ENCODE measurements around the gene BRIP1. TPM values are rescaled to one million over a fixed set of nuclear protein-coding genes. Genes with fewer than 3 reads are reported as not detected.

The BRIP1 gene
- total and polyA plus RNA-seq, 10 of the 15 experiments (the other 5 are each of a cell fraction or from before 2014, with no cell fraction given), result 4.0 to 24.2 (median 12.8) TPM

DNA sequence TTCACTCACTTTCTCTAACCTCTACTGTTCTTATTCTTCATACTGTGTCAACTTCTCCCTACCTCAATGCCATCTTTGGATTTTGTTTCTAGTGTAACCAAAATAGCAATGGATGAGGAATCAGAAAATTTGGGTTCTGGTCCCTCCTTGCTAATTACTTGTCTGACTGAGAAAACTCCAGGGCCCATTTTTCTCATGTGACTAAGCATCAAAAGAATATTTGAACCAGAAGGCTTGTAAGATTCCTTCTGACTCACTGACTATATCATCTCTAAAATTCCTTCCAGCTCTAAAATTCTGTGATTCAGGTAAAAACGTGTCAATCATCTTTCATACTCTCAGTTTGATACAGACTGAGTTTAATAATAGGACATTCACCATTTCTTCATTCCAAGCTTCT is 57.9 kb downstream of the BRIP1 start:
- peaks cover 0 to 4% of the 10 kb centered on the region in 2 experiments; a peak in 3 of 4 replicates for H3K36me3 ChIP-seq (ENCODE audit: control insufficient read depth in 2 of 2, insufficient read depth in 2 of 2, low read length in 1 of 2)
- ChIA-PET CTCF (interaction anchor here (0.9 to 1.9 kb wide), 3 partner anchors 11 to 31 kb away, joined by 4 to 6 read pairs (median 5); no protein-coding TSS in a partner anchor), POLR2A (interaction anchor here (0.8 to 1.0 kb wide), 3 partner anchors 9 to 75 kb away, joined by 3 to 5 read pairs (median 4); no protein-coding TSS in a partner anchor), RAD21 (ENCODE audit: unreplicated experiment) (interaction anchor here (1.0 to 1.6 kb wide), 7 partner anchors 8 to 31 kb away, joined by 3 to 9 read pairs (median 3); no protein-coding TSS in a partner anchor), SMC1A (ENCODE audit: uncharacterized antibody, unreplicated experiment) (interaction anchor here (0.5 to 2.5 kb wide), 8 partner anchors 10 to 177 kb away, joined by 3 to 15 read pairs (median 4); no protein-coding TSS in a partner anchor)
- in situ Hi-C loops (cut with MboI), result no loop called here
- H3K4me1 ChIP-seq (ENCODE audit: control insufficient read depth, insufficient read depth, low read length), result peaks cover under 1% of the 10 kb centered on the region; the same call in 1 of the 2 replicates
- FAIRE-seq (no peak), DNase-seq (ENCODE audit: low read depth, low spot score) (no peak), ATAC-seq (no peak)
- WGBS (ENCODE audit: insufficient coverage, insufficient replicate concordance, low lambda C conversion rate, missing lambda C conversion rate), result 0% methylated on average over 1 of the region's 1 CpG
- TF ChIP-seq, protein P1, sequence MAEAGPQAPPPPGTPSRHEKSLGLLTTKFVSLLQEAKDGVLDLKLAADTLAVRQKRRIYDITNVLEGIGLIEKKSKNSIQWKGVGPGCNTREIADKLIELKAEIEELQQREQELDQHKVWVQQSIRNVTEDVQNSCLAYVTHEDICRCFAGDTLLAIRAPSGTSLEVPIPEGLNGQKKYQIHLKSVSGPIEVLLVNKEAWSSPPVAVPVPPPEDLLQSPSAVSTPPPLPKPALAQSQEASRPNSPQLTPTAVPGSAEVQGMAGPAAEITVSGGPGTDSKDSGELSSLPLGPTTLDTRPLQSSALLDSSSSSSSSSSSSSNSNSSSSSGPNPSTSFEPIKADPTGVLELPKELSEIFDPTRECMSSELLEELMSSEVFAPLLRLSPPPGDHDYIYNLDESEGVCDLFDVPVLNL (IDR thresholded peaks at IDR 0.05; ENCODE audit: low read depth, low read length), result no peak
- TF ChIP-seq ETV6 (conservative IDR thresholded peaks at IDR 0.05 in 1 of 2, IDR thresholded peaks at IDR 0.05 in 1 of 2; ENCODE audit: borderline replicate concordance in 1 of 2, low read depth in 1 of 2), result peak in 1 of 2 experiments; percentile 97; a peak in 1 of 4 replicates
- no peak overlapping the region for H3K27ac ChIP-seq (ENCODE audit: control insufficient read depth, insufficient read depth)
- H3K4me3 ChIP-seq, result no peak overlapping the region
- H4K20me1 ChIP-seq (ENCODE audit: control insufficient read depth, insufficient read depth), result no peaks in the 10 kb centered on the region
- no peak overlapping the region for H3K4me2 ChIP-seq (ENCODE audit: control insufficient read depth, insufficient read depth)
- intact Hi-C loops (cut with micrococcal nuclease; ENCODE audit: unreplicated experiment), result no loop called here
- no peaks in the 10 kb centered on the region for H3K27me3 ChIP-seq (replicated peaks in 1 of 2; ENCODE audit: control insufficient read depth in 2 of 2, insufficient read depth in 2 of 2, low read length in 1 of 2)
- no peak overlapping the region for H2AFZ ChIP-seq (ENCODE audit: control insufficient read depth, low read depth, low read length)
- BruUV-seq (replicated peaks), result no TSS peak
- H3K9me3 ChIP-seq (replicated peaks; ENCODE audit: control insufficient read depth, insufficient read depth, low read length), result no peaks in the 10 kb centered on the region
- H3K79me2 ChIP-seq (ENCODE audit: control insufficient read depth, insufficient read depth, low read length), result no peaks in the 10 kb centered on the region
- no peak overlapping the region for H3K9ac ChIP-seq (ENCODE audit: control insufficient read depth, insufficient read depth, low read length)

DNA sequence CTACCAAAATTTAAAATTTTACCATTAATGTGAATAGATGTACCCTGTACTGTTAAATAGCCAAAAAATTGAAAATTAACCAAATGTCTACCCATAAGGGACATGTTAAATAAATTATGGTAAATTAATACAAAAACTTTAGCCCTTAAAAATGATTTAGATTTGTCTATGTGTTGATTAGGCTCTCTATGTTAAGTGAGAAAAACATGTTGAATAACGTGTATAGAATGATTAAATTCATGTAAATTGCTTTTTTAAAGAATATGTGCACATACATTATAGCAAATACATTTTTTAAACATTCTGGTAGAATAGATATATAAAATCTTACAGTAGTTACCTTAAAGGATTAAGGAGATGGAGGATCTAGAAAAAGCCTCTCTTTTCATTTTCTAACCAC is 59.5 kb downstream of the BRIP1 start:
- Histone ChIP-seq H3K36me3 (ENCODE audit: control insufficient read depth in 2 of 2, insufficient read depth in 2 of 2, low read length in 1 of 2) (peaks cover 0 to 4% of the 10 kb centered on the region in 2 experiments; a peak in 3 of 4 replicates), H3K4me1 (ENCODE audit: control insufficient read depth, insufficient read depth, low read length) (peaks cover 8% of the 10 kb centered on the region; the same call in 1 of the 2 replicates), H3K4me3 (no peak overlapping the region), H3K27ac (ENCODE audit: control insufficient read depth, insufficient read depth) (no peak overlapping the region), H3K4me2 (ENCODE audit: control insufficient read depth, insufficient read depth) (no peak overlapping the region), H3K27me3 (replicated peaks in 1 of 2; ENCODE audit: control insufficient read depth in 2 of 2, insufficient read depth in 2 of 2, low read length in 1 of 2) (no peaks in the 10 kb centered on the region), H3K79me2 (ENCODE audit: control insufficient read depth, insufficient read depth, low read length) (no peaks in the 10 kb centered on the region), H3K9me3 (replicated peaks; ENCODE audit: control insufficient read depth, insufficient read depth, low read length) (no peaks in the 10 kb centered on the region), H3K9ac (ENCODE audit: control insufficient read depth, insufficient read depth, low read length) (no peak overlapping the region), H2AFZ (ENCODE audit: control insufficient read depth, low read depth, low read length) (no peak overlapping the region), H4K20me1 (ENCODE audit: control insufficient read depth, insufficient read depth) (no peaks in the 10 kb centered on the region)
- DNase-seq (ENCODE audit: low read depth, low spot score), result no peak
- TF ChIP-seq, protein P2, sequence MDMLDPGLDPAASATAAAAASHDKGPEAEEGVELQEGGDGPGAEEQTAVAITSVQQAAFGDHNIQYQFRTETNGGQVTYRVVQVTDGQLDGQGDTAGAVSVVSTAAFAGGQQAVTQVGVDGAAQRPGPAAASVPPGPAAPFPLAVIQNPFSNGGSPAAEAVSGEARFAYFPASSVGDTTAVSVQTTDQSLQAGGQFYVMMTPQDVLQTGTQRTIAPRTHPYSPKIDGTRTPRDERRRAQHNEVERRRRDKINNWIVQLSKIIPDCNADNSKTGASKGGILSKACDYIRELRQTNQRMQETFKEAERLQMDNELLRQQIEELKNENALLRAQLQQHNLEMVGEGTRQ (IDR thresholded peaks at IDR 0.05; ENCODE audit: borderline replicate concordance, low read depth, low read length), result no peak
- 0 out of 2 replicates have a peak, but pooled peaks have one; percentile 75 for TF ChIP-seq NFXL1 (IDR thresholded peaks at IDR 0.05; ENCODE audit: borderline replicate concordance)
- CTCF ChIA-PET, result no interaction called here
- POLR2A ChIA-PET, result no interaction called here
- RAD21 ChIA-PET (ENCODE audit: unreplicated experiment), result interaction anchor here (1.2 kb wide), 1 partner anchor 33 kb away, joined by 3 read pairs; no protein-coding TSS in a partner anchor
- 100% methylated on average over 1 of the region's 1 CpG for WGBS (ENCODE audit: insufficient coverage, insufficient replicate concordance, low lambda C conversion rate, missing lambda C conversion rate)
- no TSS peak for BruUV-seq (replicated peaks)
- intact Hi-C loops (cut with micrococcal nuclease; ENCODE audit: unreplicated experiment) (no loop called here), in situ Hi-C loops (cut with MboI) (no loop called here)
- FAIRE-seq, result no peak
- ATAC-seq, result peak; percentile 47; the same call in 2 of the 3 replicates
- SMC1A ChIA-PET (ENCODE audit: uncharacterized antibody, unreplicated experiment), result interaction anchor here (2.5 kb wide), 1 partner anchor 12 kb away, joined by 15 read pairs; no protein-coding TSS in a partner anchor
